Left hindlimb (tissue), 1 donor: ENCODE measurements around the gene SMC6.

Experiments
- DNase-seq: peaks from one replicate; pipeline ENCODE4 v3.0.0-alpha.2; 2018

SMC6 gene

DNA sequence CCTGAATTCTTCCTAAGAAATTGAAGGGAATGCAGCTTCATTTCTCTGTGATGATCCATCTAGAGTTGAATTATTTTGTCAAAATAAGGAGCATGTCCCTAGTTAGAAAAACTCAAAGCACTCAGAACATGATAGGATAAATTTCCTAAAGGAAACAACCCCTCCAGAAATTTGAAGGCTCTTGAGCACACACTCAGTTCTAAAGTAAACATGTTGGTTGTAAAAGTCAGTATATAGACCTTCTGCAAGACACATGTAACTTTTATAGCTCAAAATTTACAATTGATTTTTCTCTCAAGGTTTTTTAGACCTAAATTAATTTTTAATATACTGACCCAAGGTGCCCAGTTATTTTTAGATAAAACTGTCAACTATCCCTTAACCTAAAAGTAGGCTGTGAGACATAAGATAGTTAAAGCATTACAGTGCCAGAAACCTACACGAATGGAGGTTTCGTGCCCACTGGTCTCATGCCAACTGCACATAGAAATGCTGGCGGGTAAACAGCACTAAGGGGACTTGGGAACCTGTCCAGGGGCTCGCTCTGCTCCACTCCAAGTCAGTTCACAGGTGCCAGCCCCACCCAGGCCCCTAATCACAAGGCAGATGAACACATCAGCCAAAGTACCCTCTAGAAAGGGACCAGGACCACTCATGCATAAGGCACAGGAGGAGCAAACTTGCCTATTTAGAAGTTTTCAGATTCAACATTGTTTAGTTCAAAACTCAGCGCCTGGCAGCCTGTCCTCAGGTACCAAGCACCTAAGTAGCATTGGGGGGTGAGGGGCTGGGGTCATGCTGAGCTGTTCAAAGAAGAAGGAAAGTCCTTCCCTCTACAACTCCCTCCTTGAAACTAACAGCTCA is 106.5 kb downstream of the SMC6 start:
- DNase-seq, result no peak

DNA sequence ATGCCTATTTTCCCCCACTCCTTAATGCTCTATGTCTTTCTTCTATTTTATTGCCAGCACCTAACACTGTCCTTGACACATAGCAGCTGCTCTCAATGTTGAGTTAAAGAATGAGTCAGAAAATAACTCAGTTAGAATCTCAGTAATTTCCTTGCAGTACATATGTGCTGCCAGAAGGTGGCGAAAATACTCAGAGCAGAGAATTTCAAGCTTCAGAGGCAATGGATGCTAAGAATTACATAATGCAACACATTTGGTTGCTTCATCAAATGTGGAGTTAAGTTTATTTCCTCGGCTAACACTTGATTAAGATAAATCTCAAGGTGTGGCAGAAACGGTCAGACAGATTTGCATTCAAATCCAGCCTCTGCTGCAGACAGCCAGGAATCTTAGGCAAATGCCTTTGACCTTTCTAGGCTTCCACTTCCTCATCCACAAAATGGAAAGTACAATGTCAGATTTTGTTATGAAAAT is 107.5 kb downstream of the SMC6 start:
- DNase-seq, result no peak

DNA sequence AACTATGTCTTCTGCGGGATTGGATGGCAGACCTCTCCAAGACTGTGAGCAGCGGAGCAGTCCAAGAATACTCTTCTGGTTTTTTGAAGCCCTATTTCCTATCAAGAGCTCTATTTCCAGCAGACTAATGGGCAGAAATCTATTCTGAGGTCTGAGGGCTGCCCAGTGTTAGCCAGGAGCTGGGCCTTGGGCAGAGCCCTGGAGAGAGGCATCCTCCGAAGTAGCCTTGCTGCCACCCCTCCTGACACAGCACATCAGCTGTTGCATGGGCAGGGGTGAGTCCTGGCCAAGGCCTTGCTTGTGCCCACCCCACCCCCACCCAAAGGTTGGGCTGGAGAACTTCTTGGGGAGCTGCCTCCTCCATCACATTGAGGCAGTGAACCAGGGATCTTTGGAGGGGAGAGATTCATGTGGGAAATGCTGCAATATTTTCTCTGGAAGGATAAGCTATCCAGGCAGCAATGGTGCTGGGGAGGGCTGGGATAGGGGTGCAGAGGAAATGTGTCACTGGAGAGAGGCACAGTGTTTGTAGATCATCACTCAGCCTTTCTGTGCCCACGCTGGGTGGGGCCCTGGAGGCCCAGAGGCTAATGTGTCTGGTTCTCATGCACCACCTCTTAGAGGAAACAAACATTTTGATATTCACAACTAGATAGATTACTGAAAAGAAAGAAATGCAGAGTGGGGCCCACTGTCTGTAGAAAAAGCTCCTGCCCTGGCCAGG is 108.5 kb downstream of the SMC6 start:
- DNase-seq, result no peak

DNA sequence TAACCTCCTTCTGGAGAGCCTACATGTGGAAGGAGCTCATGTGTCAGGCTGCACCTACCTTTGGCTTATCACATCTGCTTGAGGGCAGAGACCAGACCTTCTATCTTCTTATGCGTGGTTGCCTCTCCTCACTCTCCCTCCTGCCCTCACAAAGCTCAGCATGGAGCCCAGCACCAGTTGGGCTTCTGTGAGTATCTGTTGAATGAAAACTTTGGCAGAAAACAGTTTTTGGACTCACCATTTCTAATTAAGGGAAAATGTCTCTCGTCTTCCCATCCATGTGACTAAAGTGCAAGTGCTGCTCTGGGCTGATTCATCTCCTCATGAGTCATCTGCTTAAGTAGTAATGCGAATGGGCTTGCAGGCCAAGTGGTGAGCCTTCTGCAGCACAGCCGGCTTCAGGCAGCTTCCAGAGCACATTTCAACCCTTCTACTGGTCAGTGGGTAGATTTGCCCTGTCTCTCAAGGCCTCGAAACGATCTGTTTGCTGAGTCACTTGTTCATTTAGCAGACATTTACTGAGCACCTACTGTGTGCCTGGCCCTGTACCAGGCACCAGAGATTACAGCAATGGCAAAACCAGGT is 110.5 kb downstream of the SMC6 start:
- no peak for DNase-seq

GRCh38 chr2:17640406-17640805 is 113.2 kb downstream of the SMC6 start:
- no peak for DNase-seq

DNA sequence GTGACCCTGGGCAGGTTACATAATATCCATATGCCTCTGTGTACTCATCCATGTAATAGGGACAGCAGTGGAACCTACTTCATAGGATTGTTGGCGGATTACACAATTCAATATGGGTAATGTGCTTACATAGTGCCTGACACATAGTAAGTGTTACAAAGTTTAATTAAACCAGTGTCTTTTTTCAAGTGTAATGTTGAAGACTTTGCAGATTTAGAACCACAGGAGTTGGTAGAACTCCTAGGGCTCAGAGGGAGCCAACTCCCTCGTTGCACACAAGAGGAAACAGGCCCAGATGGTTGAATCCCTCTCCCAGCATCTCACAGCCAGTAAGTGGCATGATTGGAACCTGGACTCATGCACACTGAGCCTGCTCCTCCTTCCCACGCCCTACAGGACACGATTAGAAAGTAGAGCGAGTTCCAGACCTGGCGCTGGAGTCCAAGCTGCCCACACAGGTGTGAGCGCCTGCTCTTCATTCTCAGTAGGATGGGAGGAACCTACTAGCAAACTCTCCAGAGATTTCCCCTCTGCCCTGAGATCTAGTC is 115.3 kb downstream of the SMC6 start:
- DNase-seq, result no peak

- DNase-seq, result no peak
These were observed 116.3 kb downstream of the SMC6 start for GRCh38 chr2:17637131-17637906.

GRCh38 chr2:17636257-17636656 is 117.4 kb downstream of the SMC6 start:
- no peak for DNase-seq

GRCh38 chr2:17634997-17635396 is 118.6 kb downstream of the SMC6 start:
- DNase-seq, result peak; percentile 44

DNA sequence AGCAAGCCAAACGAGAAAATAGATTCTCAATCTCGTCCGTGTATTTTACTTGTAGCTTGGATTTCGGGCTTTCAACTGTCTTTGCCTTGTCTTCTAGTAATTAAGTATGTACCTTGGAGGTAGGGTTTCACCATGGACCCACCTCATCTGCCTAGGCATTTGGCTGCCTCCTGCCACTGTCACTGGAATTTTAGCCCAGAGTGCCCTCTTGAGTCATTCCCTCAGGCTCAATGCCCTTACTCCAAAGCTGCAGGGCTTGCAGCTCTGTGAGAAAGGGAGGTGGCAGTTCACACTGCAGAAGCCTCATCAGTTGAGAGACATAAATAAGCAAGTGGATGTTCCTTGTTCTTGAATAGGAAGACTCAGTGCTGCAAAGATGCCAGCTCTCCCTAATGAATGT is 123.5 kb downstream of the SMC6 start:
- DNase-seq, result no peak

- DNase-seq, result no peak
These were observed 125.0 kb downstream of the SMC6 start for GRCh38 chr2:17628349-17629261.

DNA sequence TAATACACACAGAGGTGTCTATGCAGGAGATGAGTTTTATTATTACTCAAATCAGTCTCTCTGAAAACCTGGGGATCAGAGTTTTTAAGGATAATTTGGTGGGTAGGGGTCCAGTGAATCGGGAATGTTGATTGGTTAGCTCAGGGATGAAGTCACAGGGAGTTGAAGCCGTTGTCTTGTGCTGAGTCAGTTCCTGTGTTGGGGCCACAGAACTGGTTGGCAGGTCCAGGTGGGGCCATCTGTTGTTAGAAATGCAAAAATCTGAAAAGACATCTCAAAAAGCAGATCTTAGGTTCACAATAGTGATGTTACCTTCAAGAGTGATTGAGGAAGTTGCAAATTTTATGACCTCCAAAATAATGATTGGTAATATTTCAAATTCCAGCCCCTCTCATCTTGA is 126.2 kb downstream of the SMC6 start:
- no peak for DNase-seq

- no peak for DNase-seq
These were observed 126.6 kb downstream of the SMC6 start for GRCh38 chr2:17626986-17627385.

- no peak for DNase-seq
These were observed 128.2 kb downstream of the SMC6 start for GRCh38 chr2:17625446-17625845.

DNA sequence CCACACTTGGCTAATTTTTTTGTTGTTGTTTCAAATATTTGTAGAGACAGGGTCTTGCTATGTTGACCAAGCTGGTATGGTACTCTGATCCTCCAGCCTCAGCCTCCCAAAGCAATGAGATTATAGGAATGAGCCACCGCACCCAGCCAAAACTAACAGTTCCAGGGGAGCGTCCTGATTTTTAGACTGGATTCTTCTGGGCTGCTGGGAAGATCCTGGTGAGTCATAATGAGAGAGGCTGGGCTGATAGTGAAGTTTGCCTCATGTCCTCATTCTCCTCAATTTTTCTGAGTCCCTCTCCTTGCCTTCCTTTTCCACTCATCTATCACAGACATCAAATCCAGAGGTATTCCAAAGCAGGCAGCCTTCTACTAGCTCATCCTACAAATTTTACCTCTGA is 131.8 kb downstream of the SMC6 start:
- no peak for DNase-seq

DNA sequence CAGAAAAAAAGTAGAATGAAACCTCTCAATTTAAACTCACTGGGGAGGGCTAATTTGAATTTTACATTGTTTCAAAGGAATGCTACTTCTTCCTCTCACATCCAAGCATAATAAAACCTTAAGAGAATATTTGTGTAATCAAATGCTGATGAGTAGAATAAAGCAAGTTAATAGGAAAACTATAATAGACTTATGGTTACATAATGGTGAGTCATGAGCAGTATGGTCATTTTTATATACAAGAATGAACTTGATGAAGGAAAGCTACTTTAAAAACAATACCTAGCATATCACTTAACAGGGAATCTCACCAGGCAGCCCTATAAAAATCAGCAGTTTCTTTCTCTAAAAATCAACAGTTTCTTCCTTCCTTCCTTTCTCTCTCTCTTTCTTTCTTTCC is 132.8 kb downstream of the SMC6 start:
- DNase-seq, result no peak

DNA sequence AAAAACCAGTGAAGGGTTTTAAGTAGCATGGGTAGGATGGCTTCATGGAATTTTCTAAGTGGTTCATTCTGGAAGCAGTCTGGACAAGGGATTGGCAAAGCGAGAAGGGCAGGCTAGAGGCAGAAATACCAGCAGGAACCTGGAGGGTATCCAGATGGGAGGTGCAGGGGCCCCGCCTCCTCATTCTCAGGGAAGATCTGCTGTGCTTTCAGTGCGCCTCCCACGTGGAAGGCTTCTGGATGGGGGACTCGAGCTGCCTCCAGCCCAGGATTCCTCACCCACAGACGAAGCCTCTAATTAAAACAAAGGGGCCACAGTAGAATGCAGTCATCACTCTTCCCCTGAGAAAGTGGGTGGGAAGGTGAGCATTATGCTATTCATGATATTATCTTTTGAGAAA is 133.3 kb downstream of the SMC6 start:
- no peak for DNase-seq

DNA sequence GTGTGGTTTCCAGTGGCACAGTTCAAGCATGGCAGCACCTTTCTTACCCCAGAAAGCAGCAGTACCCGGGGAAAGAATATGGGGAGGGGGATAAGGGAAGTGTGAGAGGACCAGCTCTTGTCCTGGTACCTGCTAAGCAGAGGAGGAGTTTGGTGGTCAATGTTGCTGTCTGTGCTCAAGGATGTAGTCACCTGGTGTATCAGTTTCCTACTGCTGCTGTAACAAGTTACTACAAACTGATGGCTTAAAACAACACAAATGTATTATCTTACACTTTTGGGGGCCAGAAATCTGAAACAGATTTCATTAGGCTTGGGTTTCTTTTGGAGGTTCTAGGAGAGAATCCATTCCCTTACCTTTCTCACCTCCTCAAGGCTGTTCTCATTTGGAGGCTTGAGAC is 135.7 kb downstream of the SMC6 start:
- no peak for DNase-seq

DNA sequence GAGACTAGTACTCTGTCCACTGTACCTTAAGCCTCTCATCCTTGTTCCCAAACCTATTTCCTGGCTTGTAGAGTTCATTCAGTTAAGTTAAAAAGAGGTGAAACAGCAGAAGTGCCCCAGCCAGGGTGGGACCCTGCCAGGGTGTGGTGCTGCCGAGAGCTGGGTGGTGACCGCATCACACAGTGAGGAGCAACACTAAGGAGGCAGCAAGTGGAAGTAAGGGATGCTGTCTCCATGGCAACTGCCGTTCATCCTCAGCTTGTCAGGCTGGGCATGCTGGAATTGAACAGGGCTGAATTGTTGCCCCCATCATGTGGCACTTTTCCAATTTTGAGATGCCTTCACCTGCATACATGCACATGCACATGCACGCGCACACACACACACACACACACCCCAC is 136.1 kb downstream of the SMC6 start:
- DNase-seq, result no peak

DNA sequence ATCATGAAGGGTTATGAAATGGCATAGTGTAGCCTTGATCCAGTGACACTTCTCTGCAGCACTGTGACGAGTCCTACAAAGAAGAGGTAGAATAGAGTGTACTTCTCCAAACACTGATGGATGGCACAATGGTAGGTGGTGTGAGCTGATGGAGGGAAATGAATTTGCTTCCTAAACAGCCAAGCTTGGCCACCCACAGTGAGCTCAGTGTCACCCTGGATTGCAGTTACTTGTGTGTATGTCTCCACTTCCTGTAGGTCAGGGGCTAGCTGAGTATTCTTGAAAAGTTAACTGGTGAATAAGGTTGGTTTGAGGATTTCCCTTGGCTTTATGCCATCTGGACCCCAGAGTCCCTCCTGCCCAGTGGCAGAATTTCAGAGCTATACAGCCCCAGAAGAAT is 137.2 kb downstream of the SMC6 start:
- DNase-seq, result no peak

DNA sequence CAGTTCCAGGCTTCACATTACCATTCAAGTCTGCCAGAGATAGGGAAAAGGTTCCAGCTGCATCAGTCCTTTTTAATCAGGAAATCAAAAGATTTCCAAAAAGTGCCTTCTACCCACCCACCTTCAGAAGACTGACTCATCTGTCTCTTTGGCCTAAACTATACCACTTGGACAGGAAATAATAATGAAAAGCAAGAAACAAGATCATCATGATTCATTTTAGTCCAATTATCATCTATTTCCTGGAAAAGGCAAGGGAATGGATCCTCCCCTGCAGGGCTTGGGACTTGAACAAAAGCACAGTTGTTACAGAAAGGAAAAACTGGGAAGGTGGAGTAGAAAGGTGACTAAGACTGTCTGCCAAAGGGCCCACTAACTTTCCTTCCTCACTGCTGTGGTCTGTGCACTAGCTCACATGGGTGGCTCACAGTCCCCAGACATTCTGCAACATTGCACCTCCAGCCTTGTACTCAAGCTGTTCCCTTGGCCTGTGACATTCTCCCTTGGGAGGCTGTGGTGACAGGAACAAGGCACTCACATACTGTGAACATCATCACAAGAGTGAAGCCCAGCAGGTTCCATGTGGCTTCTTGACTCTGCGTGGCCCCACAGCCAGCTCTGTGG is 137.8 kb downstream of the SMC6 start:
- no peak for DNase-seq
